GM10248 (cell line): ENCODE data around the gene TTC1.

ENCODE experiments used
- CTCF ChIA-PET: fragments of 300-600 bp; sonication (Branson Sonifier 250); formaldehyde crosslinking; extraction: SDS; loops from one replicate; lab custom pipeline; 2021; ENCODE audit warnings: antibody characterized with exemption; lab: Yijun Ruan, JAX
- POLR2A ChIA-PET: fragments of 350-650 bp; sonication (Branson Sonifier 250); formaldehyde crosslinking; extraction: SDS; loops from one replicate; lab custom pipeline; 2020; ENCODE audit warnings: antibody characterized with exemption; lab: Yijun Ruan, JAX
- DNase-seq: peaks from one replicate; pipeline ENCODE4 v3.0.0; 2012; ENCODE audit errors: extremely low spot score
- TF ChIP-seq, protein P1 (sequence below): IDR thresholded peaks from 2 replicates; pipeline ENCODE4 v1.5.1; 2012; ENCODE audit warnings: mild to moderate bottlenecking, low read depth; ENCODE audit errors: extremely low read depth, missing control alignments, control extremely low read depth

The TTC1 gene

DNA sequence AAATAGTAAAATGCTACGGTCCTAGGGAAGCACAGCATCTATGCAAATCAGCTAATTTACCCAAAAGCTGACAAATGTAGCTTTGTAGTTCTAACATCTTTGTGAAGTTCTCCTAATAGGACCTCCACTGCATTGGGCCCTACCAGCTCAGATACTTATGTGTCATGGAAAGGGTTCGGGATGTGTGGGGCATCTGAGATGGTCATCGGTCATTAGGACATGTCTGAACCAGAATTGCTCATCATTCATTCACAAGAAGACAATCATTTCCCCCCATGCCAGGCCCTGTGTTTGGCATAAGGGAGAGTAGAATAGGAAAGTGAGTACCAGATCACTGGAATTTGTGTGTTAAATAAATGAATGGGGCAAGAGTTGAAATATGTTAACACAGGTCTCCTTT lies 74.6 kb downstream of the TTC1 start:
- ChIA-PET POLR2A (no interaction called here), CTCF (interaction anchor here (1.3 to 2.7 kb wide), 4 partner anchors 10 to 262 kb away, joined by 3 to 14 read pairs (median 5); no protein-coding TSS in a partner anchor)
- no peak for DNase-seq
- TF ChIP-seq, protein P1, sequence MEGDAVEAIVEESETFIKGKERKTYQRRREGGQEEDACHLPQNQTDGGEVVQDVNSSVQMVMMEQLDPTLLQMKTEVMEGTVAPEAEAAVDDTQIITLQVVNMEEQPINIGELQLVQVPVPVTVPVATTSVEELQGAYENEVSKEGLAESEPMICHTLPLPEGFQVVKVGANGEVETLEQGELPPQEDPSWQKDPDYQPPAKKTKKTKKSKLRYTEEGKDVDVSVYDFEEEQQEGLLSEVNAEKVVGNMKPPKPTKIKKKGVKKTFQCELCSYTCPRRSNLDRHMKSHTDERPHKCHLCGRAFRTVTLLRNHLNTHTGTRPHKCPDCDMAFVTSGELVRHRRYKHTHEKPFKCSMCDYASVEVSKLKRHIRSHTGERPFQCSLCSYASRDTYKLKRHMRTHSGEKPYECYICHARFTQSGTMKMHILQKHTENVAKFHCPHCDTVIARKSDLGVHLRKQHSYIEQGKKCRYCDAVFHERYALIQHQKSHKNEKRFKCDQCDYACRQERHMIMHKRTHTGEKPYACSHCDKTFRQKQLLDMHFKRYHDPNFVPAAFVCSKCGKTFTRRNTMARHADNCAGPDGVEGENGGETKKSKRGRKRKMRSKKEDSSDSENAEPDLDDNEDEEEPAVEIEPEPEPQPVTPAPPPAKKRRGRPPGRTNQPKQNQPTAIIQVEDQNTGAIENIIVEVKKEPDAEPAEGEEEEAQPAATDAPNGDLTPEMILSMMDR = no peak

DNA sequence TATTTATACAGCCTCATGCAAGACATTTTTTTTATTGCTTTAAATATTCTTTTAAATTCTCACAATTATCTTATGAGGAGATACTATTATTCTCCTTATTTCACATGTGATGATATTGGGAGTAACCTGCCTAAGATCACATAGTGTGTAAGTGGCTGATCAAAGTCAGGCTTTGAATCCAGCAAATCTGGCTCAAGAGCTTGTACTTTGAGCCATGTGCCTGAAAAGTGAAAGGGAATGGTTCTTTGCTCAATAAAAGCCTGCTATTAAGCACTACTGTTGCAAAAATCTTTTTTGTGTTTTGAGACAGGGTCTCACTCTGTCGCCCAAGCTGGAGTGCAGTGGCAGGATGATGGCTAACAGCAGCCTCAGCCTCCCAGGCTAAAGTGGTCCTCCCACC lies 75.2 kb downstream of the TTC1 start:
- CTCF ChIA-PET = interaction anchor here (1.2 to 2.7 kb wide), 4 partner anchors 9 to 261 kb away, joined by 3 to 14 read pairs (median 5); no protein-coding TSS in a partner anchor
- TF ChIP-seq, protein P1 = no peak
- no peak for DNase-seq
- POLR2A ChIA-PET = no interaction called here

DNA sequence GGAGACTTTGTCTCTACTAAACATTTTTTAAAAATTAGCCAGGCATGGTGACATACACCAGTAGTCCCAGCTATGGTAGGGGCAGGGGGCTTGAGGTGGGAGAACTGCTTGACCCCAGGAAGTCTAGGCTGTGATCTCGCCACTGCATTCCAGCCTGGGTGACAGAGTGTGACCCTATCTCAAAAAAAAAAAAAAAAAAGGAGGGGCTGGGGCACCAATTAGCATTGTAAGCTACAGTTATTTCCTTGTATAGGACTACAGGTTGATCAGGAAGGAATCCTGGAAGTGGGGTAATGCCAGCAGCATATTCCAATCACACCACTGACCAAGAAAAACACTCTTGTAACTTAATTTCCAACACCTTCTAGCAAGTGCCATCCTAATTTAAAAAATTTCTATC lies 78.3 kb downstream of the TTC1 start:
- ChIA-PET CTCF (interaction anchor here (0.7 kb wide), 1 partner anchor 32 kb away, joined by 3 read pairs; no protein-coding TSS in a partner anchor), POLR2A (no interaction called here)
- TF ChIP-seq, protein P1 = no peak
- DNase-seq = no peak

DNA sequence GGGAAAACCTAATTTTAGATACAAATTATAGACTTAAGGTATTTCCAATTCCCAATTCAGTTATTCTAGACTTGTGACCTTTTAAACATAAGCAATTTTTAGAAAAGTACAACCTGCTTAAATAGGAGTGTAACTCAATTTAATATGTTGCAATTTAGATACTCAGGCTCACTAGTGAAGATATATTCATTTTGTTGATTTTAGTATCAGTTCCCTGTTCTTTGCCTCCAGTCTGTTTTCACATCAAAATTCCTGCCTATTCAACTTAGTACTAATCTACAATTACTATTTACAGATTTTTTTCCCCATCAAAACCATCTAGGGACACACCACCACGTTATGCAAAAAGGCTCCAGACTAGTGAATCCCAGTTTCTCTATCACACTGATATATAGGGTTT lies 79.9 kb downstream of the TTC1 start:
- TF ChIP-seq, protein P1 = no peak
- ChIA-PET CTCF (interaction anchor here (0.9 to 3.9 kb wide), 4 partner anchors 8 to 67 kb away, joined by 3 to 18 read pairs (median 4); no protein-coding TSS in a partner anchor), POLR2A (no interaction called here)
- DNase-seq = no peak

DNA sequence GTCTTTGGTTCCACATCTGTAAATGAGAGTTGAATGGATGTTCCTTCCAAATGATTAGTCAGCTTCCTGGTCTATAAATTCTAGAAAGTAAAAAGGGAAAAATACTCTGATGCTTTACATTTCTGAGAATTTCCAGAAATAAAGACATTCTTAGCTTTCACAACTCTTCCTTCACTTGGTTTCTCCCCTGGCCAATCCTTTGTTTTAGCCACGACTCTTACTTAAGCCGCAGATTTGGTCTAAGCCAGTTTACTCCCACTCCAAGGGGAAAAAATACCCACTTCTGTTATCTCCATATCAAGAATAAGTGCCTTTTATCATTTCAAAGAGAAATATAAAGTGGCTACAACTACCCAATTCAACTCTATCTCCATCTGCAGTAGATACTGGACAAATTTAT lies 80.6 kb downstream of the TTC1 start:
- TF ChIP-seq, protein P1 = no peak
- no peak for DNase-seq
- ChIA-PET CTCF (interaction anchor here (0.9 to 3.9 kb wide), 4 partner anchors 8 to 67 kb away, joined by 3 to 18 read pairs (median 4); no protein-coding TSS in a partner anchor), POLR2A (no interaction called here)

DNA sequence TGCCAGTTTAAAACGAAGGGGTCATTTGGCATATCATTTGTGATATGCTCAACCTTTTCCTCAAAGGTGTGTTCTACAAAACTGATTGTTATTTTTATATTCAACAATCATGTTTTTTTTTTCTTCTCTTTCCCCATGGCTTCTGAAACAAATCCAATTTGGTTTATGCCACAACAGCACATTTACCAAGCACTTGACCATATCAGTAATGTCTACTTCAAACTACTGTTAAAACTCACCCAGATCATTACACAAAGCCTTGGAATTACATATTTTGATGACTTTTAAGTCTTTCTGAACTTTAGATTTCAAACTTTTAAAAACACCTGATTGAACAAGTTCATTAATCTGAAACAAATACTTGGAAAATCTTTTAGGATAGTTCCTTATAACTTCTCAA lies 81.1 kb downstream of the TTC1 start:
- POLR2A ChIA-PET = no interaction called here
- CTCF ChIA-PET = interaction anchor here (1.6 to 3.9 kb wide), 2 partner anchors 9 to 68 kb away, joined by 6 to 18 read pairs; no protein-coding TSS in a partner anchor

More for the DNA sequence above, 81.1 kb downstream of the TTC1 start:
- DNase-seq = no peak
- TF ChIP-seq, protein P1 = no peak
